ENCODE data around the gene PPDPF. TPM values are rescaled to one million over a fixed set of nuclear protein-coding genes. Genes with fewer than 3 reads are reported as not detected.

PPDPF gene
- total RNA-seq, 1 experiment from 2014 or later = 245 TPM

- TF ChIP-seq EZH2phosphoT487 (IDR thresholded peaks at IDR 0.05; ENCODE audit: borderline replicate concordance, low read length) = no peak
- TF ChIP-seq EZH2 (IDR thresholded peaks at IDR 0.05; ENCODE audit: low read length, unreplicated experiment) = no peak
- no peak for TF ChIP-seq CTCF (conservative IDR thresholded peaks at IDR 0.05; ENCODE audit: low read depth, low read length)
- H3K9ac ChIP-seq (ENCODE audit: low read length) = no peak overlapping the region
- H3K79me2 ChIP-seq (ENCODE audit: low read length) = peaks cover 7% of the 10 kb centered on the region
- no peaks in the 10 kb centered on the region for H3K36me3 ChIP-seq (ENCODE audit: low read depth, low read length)
- H3K9me2 ChIP-seq (replicated peaks; ENCODE audit: low read length) = no peaks in the 10 kb centered on the region
- no peak overlapping the region for H3K4me2 ChIP-seq (ENCODE audit: low read length)
- no TSS peak for BruUV-seq (replicated peaks)
- no peaks in the 10 kb centered on the region for H4K20me1 ChIP-seq (ENCODE audit: low read length)
- no peak overlapping the region for H3K4me3 ChIP-seq (ENCODE audit: low read length)
- H3K27ac ChIP-seq (ENCODE audit: low read length) = no peak overlapping the region
- ChIA-PET POLR2A (ENCODE audit: unreplicated experiment) (no interaction called here), CTCF (no interaction called here)
- H3F3A ChIP-seq (ENCODE audit: low read length, unreplicated experiment) = no peaks in the 10 kb centered on the region
- intact Hi-C loops (cut with micrococcal nuclease) = no loop called here
- H3K27me3 ChIP-seq (ENCODE audit: low read length) = no peaks in the 10 kb centered on the region
- no peak overlapping the region for H2AFZ ChIP-seq (ENCODE audit: low read length)
- ATAC-seq (no peak), DNase-seq (no peak)
- H3K4me1 ChIP-seq (ENCODE audit: insufficient read depth, low read length) = peaks cover 2% of the 10 kb centered on the region
- H3K9me3 ChIP-seq (ENCODE audit: low read length) = no peaks in the 10 kb centered on the region
These were observed 17.8 kb upstream of the PPDPF start for GRCh38 chr20:63502671-63503172.

DNA sequence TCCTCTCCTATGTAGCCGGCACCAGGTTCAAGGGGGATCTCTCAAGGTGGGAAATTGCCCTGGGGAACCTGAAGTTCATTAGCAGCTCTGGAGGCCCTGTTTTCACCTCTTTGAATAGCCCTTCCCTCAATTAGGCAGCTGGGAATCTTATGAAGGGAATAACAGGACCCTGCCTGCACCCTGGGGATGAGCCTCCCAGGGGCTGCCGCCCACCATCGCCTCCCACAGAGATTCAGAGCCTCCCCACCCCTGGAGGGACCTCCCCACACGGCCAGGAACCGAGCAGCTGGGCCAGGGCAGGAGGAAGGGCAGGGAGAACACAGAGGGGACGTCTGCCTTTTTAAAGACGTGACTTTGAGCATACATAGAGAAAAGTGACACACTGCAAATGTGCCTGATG is 17.0 kb upstream of the PPDPF start:
- H3K9ac ChIP-seq (ENCODE audit: low read length) = no peak overlapping the region
- no peaks in the 10 kb centered on the region for H4K20me1 ChIP-seq (ENCODE audit: low read length)
- H2AFZ ChIP-seq (ENCODE audit: low read length) = no peak overlapping the region
- ATAC-seq = no peak
- intact Hi-C loops (cut with micrococcal nuclease) = no loop called here
- no peaks in the 10 kb centered on the region for H3K27me3 ChIP-seq (ENCODE audit: low read length)
- no peak for DNase-seq
- H3K9me2 ChIP-seq (replicated peaks; ENCODE audit: low read length) = no peaks in the 10 kb centered on the region
- TF ChIP-seq CTCF (conservative IDR thresholded peaks at IDR 0.05; ENCODE audit: low read depth, low read length) = no peak
- TF ChIP-seq EZH2 (IDR thresholded peaks at IDR 0.05; ENCODE audit: low read length, unreplicated experiment) = no peak
- H3K4me1 ChIP-seq (ENCODE audit: insufficient read depth, low read length) = no peaks in the 10 kb centered on the region; the same call in 1 of the 2 replicates
- no peaks in the 10 kb centered on the region for H3F3A ChIP-seq (ENCODE audit: low read length, unreplicated experiment)
- H3K4me2 ChIP-seq (ENCODE audit: low read length) = no peak overlapping the region
- no peaks in the 10 kb centered on the region for H3K36me3 ChIP-seq (ENCODE audit: low read depth, low read length)
- H3K4me3 ChIP-seq (ENCODE audit: low read length) = no peak overlapping the region
- H3K9me3 ChIP-seq (ENCODE audit: low read length) = no peaks in the 10 kb centered on the region
- ChIA-PET POLR2A (ENCODE audit: unreplicated experiment) (no interaction called here), CTCF (no interaction called here)
- BruUV-seq (replicated peaks) = no TSS peak
- H3K79me2 ChIP-seq (ENCODE audit: low read length) = no peaks in the 10 kb centered on the region
- H3K27ac ChIP-seq (ENCODE audit: low read length) = no peak overlapping the region

GRCh38 chr20:63504642-63505041 is 15.9 kb upstream of the PPDPF start:
- Histone ChIP-seq H3K4me3 (ENCODE audit: low read length) (no peak overlapping the region), H3K4me1 (ENCODE audit: insufficient read depth, low read length) (no peaks in the 10 kb centered on the region), H3K9me3 (ENCODE audit: low read length) (no peaks in the 10 kb centered on the region), H3K9me2 (replicated peaks; ENCODE audit: low read length) (no peaks in the 10 kb centered on the region), H3K27ac (ENCODE audit: low read length) (no peak overlapping the region), H3K36me3 (ENCODE audit: low read depth, low read length) (no peaks in the 10 kb centered on the region), H3F3A (ENCODE audit: low read length, unreplicated experiment) (no peaks in the 10 kb centered on the region), H4K20me1 (ENCODE audit: low read length) (no peaks in the 10 kb centered on the region), H3K4me2 (ENCODE audit: low read length) (no peak overlapping the region), H3K27me3 (ENCODE audit: low read length) (no peaks in the 10 kb centered on the region), H3K9ac (ENCODE audit: low read length) (no peak overlapping the region), H2AFZ (ENCODE audit: low read length) (no peak overlapping the region), H3K79me2 (ENCODE audit: low read length) (no peaks in the 10 kb centered on the region)
- TF ChIP-seq CTCF (conservative IDR thresholded peaks at IDR 0.05; ENCODE audit: low read depth, low read length) (no peak), EZH2phosphoT487 (IDR thresholded peaks at IDR 0.05; ENCODE audit: borderline replicate concordance, low read length) (no peak), EZH2 (IDR thresholded peaks at IDR 0.05; ENCODE audit: low read length, unreplicated experiment) (no peak)
- ATAC-seq (no peak), DNase-seq (no peak)
- no TSS peak for BruUV-seq (replicated peaks)
- intact Hi-C loops (cut with micrococcal nuclease) = no loop called here
- CTCF ChIA-PET = no interaction called here
- POLR2A ChIA-PET (ENCODE audit: unreplicated experiment) = no interaction called here
